ENCODE measurements around the gene LRRC7. TPM values are rescaled to one million over a fixed set of nuclear protein-coding genes. Genes with fewer than 3 reads are reported as not detected.

The LRRC7 gene
- total RNA-seq, 1 donor from 2014 or later, result not detected

DNA sequence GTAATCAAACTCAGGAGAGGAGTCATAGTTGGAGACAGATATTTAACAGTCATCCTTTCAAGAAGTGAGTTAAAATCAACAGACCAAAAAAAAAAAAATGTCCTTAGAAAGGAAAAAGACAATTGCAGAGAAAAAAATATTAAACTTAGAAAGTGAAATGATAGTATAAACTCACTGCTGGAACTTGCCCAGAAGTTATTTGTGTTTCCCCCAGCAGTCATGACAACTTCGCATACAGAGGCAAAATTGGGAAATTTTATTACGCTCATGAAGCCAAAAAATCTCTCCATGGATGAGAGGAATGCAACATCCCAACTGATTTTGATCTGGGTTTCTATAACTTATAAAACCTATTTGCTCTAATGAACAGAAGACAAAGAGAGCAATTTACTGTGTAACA, 198.2 kb downstream of the LRRC7 start:
- H3K4me3 Mint-ChIP-seq (ENCODE audit: unreplicated experiment), result no peak overlapping the region
- TF ChIP-seq, protein P1, sequence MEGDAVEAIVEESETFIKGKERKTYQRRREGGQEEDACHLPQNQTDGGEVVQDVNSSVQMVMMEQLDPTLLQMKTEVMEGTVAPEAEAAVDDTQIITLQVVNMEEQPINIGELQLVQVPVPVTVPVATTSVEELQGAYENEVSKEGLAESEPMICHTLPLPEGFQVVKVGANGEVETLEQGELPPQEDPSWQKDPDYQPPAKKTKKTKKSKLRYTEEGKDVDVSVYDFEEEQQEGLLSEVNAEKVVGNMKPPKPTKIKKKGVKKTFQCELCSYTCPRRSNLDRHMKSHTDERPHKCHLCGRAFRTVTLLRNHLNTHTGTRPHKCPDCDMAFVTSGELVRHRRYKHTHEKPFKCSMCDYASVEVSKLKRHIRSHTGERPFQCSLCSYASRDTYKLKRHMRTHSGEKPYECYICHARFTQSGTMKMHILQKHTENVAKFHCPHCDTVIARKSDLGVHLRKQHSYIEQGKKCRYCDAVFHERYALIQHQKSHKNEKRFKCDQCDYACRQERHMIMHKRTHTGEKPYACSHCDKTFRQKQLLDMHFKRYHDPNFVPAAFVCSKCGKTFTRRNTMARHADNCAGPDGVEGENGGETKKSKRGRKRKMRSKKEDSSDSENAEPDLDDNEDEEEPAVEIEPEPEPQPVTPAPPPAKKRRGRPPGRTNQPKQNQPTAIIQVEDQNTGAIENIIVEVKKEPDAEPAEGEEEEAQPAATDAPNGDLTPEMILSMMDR (IDR thresholded peaks at IDR 0.05; ENCODE audit: unreplicated experiment), result no peak
- DNase-seq (ENCODE audit: low spot score), result no peak

DNA sequence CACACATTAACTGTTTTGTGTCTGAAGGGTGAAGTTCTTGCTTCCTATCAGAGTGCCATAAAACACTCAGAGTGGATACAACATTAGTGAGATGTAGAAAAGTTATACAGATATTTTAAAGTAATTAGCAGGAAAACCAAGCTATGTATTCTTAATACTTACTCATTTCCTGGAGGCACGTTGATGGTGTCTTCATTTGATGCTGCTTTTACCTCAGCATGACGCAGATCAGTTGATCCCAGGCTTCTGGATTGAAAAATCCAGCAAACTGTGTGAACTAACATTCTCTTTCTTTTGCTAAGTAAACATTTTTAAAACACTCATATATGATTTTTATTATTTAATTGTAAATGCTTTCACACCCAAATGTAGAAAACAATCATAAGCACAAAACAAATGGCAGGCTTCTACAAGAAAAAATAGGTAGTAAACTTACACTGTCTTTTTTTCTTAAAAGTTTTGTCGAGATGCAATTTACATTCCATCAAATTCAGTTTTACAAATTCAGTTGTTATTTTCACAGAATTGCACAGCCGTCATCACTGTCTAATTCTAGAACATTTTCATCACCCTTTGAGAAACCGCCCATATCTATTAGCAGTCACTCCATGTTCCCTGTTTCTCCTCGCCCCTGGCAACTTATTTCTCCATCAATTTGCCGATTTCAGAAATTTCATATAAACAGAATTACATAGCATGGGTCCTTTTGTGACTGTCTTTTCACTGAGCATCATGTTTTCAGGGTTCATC, 198.9 kb downstream of the LRRC7 start:
- H3K27me3 Mint-ChIP-seq (ENCODE audit: unreplicated experiment), result no peaks in the 10 kb centered on the region
- H3K4me1 Mint-ChIP-seq (ENCODE audit: unreplicated experiment), result no peaks in the 10 kb centered on the region
- H3K9me3 Mint-ChIP-seq (ENCODE audit: unreplicated experiment), result no peaks in the 10 kb centered on the region
- H3K4me3 Mint-ChIP-seq (ENCODE audit: unreplicated experiment), result no peak overlapping the region
- H3K27ac Mint-ChIP-seq (ENCODE audit: unreplicated experiment), result no peak overlapping the region
- H3K36me3 Mint-ChIP-seq (ENCODE audit: low read depth, unreplicated experiment), result no peaks in the 10 kb centered on the region
- TF ChIP-seq, protein P1 (IDR thresholded peaks at IDR 0.05; ENCODE audit: unreplicated experiment), result no peak
- DNase-seq (ENCODE audit: low spot score), result no peak

More for the DNA sequence above, 198.2 kb downstream of the LRRC7 start:
- Mint-ChIP-seq H3K36me3 (ENCODE audit: low read depth, unreplicated experiment) (no peaks in the 10 kb centered on the region), H3K27ac (ENCODE audit: unreplicated experiment) (no peak overlapping the region), H3K4me1 (ENCODE audit: unreplicated experiment) (no peaks in the 10 kb centered on the region), H3K27me3 (ENCODE audit: unreplicated experiment) (no peaks in the 10 kb centered on the region), H3K9me3 (ENCODE audit: unreplicated experiment) (no peaks in the 10 kb centered on the region)

DNA sequence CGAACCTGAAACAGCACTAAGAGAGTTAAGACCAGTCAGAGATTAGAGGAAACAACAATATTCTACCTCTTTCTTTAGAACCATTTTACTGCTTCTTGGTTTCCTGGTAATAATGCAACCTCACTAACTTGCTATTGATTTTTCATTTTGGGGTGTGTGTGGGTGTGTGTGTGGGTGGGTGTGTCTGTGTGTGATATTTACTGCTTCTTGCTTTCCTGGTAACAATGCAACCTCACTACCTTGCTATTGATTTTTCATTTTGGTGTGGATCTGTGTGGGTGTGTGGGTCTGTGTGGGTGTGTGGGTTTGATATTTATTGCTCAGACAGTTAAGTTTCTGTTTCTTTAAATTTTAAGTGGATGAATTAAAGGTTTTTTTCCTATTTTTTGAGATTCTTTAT, 208.8 kb downstream of the LRRC7 start:
- Mint-ChIP-seq H3K4me3 (ENCODE audit: unreplicated experiment) (no peak overlapping the region), H3K4me1 (ENCODE audit: unreplicated experiment) (peaks cover 10% of the 10 kb centered on the region)
- TF ChIP-seq, protein P1 (IDR thresholded peaks at IDR 0.05; ENCODE audit: unreplicated experiment), result no peak

DNA sequence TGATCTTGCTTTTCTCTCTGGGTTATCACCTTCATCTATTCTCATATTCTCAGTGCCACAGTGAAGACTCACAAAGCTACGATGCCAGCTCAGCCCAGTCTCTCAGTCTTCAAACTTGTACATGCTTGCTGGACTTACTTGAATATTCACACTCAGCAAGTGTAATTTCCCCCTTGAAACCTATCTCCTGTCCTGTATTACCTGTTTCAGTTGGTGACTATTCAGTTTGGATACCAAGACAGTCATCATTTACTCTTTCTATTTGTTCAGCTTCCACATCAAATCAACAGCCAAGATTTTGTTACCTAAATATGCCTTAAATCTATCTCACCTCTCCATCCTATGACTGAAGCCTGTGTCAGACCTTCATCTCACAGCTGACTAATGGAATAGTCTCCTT, 209.7 kb downstream of the LRRC7 start:
- peaks cover 10% of the 10 kb centered on the region for H3K4me1 Mint-ChIP-seq (ENCODE audit: unreplicated experiment)
- no peaks in the 10 kb centered on the region for H3K27me3 Mint-ChIP-seq (ENCODE audit: unreplicated experiment)
- H3K27ac Mint-ChIP-seq (ENCODE audit: unreplicated experiment), result no peak overlapping the region
- no peaks in the 10 kb centered on the region for H3K36me3 Mint-ChIP-seq (ENCODE audit: low read depth, unreplicated experiment)
- no peaks in the 10 kb centered on the region for H3K9me3 Mint-ChIP-seq (ENCODE audit: unreplicated experiment)
- H3K4me3 Mint-ChIP-seq (ENCODE audit: unreplicated experiment), result no peak overlapping the region
- TF ChIP-seq, protein P1 (IDR thresholded peaks at IDR 0.05; ENCODE audit: unreplicated experiment), result no peak
- DNase-seq (ENCODE audit: low spot score), result no peak

More for the DNA sequence above, 208.8 kb downstream of the LRRC7 start:
- Mint-ChIP-seq H3K27me3 (ENCODE audit: unreplicated experiment) (peaks cover 1% of the 10 kb centered on the region), H3K27ac (ENCODE audit: unreplicated experiment) (no peak overlapping the region), H3K36me3 (ENCODE audit: low read depth, unreplicated experiment) (no peaks in the 10 kb centered on the region), H3K9me3 (ENCODE audit: unreplicated experiment) (no peaks in the 10 kb centered on the region)
- DNase-seq (ENCODE audit: low spot score), result no peak

DNA sequence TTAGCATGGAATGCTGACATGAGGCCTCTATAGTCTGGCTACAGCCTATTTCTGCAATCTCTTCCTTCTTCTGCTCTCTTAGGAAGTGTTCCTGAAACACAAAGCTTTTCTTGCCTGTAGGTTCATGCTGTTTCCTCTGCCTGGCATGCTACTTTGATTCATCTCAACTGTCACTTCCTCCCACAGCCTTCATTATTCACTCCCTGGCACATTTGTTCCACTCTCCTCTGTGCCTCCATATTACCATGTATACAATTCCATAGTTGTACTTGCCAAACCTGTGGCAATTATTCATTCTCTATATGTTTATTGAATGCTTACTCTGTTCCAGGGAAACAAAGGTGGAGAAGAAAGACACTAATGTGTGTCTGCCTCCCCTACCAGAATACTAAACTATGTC, 210.2 kb downstream of the LRRC7 start:
- H3K27ac Mint-ChIP-seq (ENCODE audit: unreplicated experiment), result no peak overlapping the region
- H3K27me3 Mint-ChIP-seq (ENCODE audit: unreplicated experiment), result no peaks in the 10 kb centered on the region
- no peak overlapping the region for H3K4me3 Mint-ChIP-seq (ENCODE audit: unreplicated experiment)
- H3K36me3 Mint-ChIP-seq (ENCODE audit: low read depth, unreplicated experiment), result no peaks in the 10 kb centered on the region
- DNase-seq (ENCODE audit: low spot score), result no peak
- no peaks in the 10 kb centered on the region for H3K9me3 Mint-ChIP-seq (ENCODE audit: unreplicated experiment)
- TF ChIP-seq, protein P1 (IDR thresholded peaks at IDR 0.05; ENCODE audit: unreplicated experiment), result no peak
- H3K4me1 Mint-ChIP-seq (ENCODE audit: unreplicated experiment), result peaks cover 10% of the 10 kb centered on the region

Measured in endothelial cell (in vitro differentiated cells).